ENCODE measurements around the gene FAM149A.

- no peak for TF ChIP-seq CTCF (IDR thresholded peaks at IDR 0.05; ENCODE audit: poor library complexity, severe bottlenecking)
- TF ChIP-seq TAF1 (IDR thresholded peaks at IDR 0.05; ENCODE audit: low read depth), result no peak
- TF ChIP-seq RAD21 (conservative IDR thresholded peaks at IDR 0.05), result no peak
- no peak for TF ChIP-seq EZH2 (IDR thresholded peaks at IDR 0.05; ENCODE audit: borderline replicate concordance, insufficient read depth, low read length, poor library complexity, severe bottlenecking)
- TF ChIP-seq POLR2AphosphoS5 (IDR thresholded peaks at IDR 0.05), result no peak
- no peak for TF ChIP-seq EP300 (conservative IDR thresholded peaks at IDR 0.05; ENCODE audit: poor library complexity, severe bottlenecking)
- no peak for TF ChIP-seq SMC3 (conservative IDR thresholded peaks at IDR 0.05; ENCODE audit: poor library complexity)
Observed at GRCh38 chr4:186201010-186201409, 96.5 kb downstream of the FAM149A start.
